DMS 273 (cell line): ENCODE measurements around the gene SYNE3.

Experiments
- DNase-seq: peaks from one replicate; lab custom pipeline; 2025; ENCODE audit not compliant: unreplicated experiment; lab: John Stamatoyannopoulos, UW

Gene SYNE3

GRCh38 chr14:95493503-95493902 lies 22.9 kb downstream of the SYNE3 start:
- DNase-seq = no peak

GRCh38 chr14:95491936-95492608 lies 24.4 kb downstream of the SYNE3 start:
- DNase-seq = no peak

- no peak for DNase-seq
These were observed 25.6 kb downstream of the SYNE3 start for GRCh38 chr14:95490727-95491451.

GRCh38 chr14:95490138-95490509 lies 26.3 kb downstream of the SYNE3 start:
- no peak for DNase-seq

- no peak for DNase-seq
These were observed 27.0 kb downstream of the SYNE3 start for GRCh38 chr14:95489214-95490137.

GRCh38 chr14:95488376-95489213 lies 27.9 kb downstream of the SYNE3 start:
- no peak for DNase-seq

GRCh38 chr14:95487669-95488084 lies 28.8 kb downstream of the SYNE3 start:
- DNase-seq = no peak

GRCh38 chr14:95486875-95487668 lies 29.4 kb downstream of the SYNE3 start:
- DNase-seq = no peak

- DNase-seq = no peak
These were observed 31.1 kb downstream of the SYNE3 start for GRCh38 chr14:95485222-95485819.

- no peak for DNase-seq
These were observed 32.2 kb downstream of the SYNE3 start for GRCh38 chr14:95484296-95484695.

- DNase-seq = no peak
These were observed 32.9 kb downstream of the SYNE3 start for GRCh38 chr14:95483309-95484165.

GRCh38 chr14:95482627-95483308 lies 33.7 kb downstream of the SYNE3 start:
- DNase-seq = no peak

GRCh38 chr14:95481391-95482022 lies 34.9 kb downstream of the SYNE3 start:
- no peak for DNase-seq

GRCh38 chr14:95480887-95481226 lies 35.6 kb downstream of the SYNE3 start:
- no peak for DNase-seq

GRCh38 chr14:95480109-95480886 lies 36.2 kb downstream of the SYNE3 start:
- DNase-seq = no peak

- DNase-seq = no peak
These were observed 37.0 kb downstream of the SYNE3 start for GRCh38 chr14:95479494-95479893.

- DNase-seq = no peak
These were observed 37.6 kb downstream of the SYNE3 start for GRCh38 chr14:95478818-95479217.
